ENCODE results near the gene TSPAN9.

Gene TSPAN9

DNA sequence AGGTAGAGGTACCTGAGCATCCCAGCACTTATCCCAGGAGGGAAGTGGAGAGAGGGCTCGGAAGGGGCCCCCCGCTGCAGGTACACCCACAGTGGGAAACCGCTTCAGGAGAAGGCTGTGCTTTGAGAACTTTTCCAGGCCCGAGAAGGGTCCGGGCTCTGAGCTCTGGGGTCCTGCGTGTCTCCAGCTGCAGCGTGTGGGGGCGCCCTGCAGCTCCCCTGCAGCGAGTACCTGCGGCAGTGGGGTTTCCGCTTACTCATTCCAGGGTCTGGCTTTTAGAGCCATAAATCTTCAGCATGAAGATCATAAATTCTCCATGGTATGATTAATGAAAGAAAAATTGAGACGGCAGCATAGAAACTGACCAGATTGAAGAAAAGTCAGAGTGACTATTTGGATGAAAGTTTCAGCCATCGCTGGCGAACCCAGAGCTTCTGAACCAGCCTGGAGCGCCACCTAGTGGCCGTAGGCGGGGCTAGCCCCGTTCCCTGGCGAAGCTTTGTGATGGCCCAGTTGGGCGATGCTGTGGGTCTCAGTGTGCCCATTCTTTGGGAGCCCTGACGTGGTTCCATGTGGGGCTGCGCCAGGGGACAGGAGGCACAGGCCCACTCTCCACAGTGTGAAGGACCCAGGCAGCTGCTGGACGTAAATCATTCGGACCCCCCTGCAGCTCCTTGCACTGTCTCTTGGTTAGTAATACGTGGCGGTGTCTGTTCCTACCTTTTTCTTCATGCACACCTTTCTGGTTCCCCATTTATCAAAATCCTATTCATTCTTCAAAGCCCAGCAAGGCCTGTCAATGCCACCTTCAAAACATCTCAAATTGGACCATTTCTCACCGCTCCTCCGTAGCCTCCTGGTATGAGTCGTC is 198.2 kb downstream of the TSPAN9 start:
- DNase-seq (ENCODE audit: low read depth) = peak; percentile 58

DNA sequence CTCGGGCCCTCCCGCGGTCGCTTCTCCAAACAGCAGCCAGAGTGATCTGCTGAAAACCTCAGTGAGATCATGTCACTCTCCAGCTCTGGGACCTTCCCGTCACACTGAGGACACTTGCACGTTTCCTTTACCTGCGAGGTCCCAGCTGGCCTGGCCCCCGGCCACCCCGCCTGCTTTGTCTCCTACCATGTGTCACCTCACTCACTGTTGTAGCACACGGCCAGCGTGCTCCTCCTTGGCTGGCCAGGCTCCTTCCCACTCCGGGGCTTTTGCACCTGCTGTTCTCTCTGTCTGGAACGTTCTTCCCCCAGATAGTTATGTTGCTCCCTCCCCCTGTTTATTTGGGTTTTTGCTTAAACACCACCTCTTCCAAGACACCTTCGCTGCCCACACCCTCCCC is 199.0 kb downstream of the TSPAN9 start:
- no peak for DNase-seq (ENCODE audit: low read depth)

DNA sequence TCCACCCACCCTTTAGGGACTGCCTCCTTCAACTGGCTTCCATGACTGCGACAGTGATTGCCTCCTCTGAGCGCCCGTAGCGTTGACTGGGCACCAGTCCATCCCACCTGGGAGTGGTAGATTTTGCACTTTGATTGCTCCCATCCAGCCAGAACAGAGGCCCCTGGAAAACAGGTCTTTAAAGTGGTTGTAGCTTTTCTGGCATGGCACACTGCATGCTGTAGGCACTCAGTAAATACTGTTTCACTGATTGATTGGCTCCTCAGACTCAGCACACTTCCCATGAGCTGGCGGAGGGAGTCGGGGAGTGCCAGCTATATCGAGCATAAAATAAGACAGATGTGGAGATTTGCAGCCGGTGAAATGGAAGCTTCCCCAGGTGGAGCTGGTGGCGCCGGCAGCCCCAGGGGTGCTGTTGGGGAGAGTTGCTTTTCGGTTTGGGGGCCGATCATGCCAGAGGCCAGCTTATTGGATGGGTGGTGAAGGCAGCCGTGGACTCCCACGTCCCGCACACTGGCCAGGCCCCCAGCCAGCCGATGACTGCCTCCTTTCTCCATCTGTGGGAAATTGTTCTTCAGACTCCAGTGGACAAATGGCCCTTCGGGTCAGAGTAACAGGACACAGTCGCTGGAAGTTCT is 200.2 kb downstream of the TSPAN9 start:
- DNase-seq (ENCODE audit: low read depth) = no peak

DNA sequence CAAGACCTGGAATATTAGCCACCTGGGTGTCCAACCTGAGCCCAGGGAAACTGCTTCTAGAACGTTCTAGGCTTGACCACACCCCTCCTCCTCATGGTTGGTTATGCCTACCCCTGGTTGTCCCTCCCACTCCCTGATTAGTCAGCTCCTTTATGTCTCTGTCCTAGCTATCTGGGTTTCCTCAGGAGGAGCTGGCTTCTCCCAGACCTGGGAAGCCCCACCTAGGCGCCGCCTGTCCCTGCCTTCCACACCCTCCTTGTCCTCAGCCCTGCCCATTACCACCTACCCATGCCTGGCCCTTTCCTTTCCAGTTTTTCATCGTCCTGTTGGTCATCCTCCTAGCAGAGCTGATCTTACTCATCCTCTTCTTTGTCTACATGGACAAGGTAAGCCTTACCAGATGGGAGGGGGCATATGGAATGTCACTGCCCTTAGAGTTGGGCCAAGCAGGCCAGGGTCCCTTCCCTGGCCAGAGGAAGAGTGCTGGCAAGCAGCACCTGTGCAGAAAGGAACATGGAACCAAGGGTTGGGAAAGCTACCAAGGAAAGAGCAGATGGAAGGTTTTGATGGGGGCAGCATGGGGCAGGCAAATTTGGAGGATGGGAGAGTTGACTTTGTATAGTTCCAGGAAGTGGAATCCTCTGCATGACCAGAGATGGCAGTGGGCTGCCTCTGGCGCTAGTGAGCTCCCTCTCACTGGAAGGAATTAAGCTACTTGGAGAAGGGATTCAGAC is 201.7 kb downstream of the TSPAN9 start:
- DNase-seq (ENCODE audit: low read depth) = no peak

DNA sequence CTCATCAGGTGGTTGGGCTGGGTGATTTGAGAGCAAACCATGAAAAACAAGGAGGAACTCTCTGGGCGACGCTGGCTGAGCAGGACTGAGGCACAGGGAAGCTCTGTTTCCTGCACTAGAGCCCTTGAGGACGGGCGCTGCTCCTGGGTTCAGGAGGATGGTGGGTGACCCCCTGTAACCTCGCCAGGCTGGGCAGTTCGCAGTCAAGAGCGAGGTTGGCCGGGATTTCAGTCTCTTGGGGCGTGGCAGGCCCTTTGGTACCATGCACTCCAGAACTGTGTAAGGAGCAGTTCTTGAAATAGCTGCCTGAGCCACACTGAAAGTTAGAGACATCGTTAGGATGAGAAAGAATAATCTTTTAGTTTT is 202.2 kb downstream of the TSPAN9 start:
- no peak for DNase-seq (ENCODE audit: low read depth)

DNA sequence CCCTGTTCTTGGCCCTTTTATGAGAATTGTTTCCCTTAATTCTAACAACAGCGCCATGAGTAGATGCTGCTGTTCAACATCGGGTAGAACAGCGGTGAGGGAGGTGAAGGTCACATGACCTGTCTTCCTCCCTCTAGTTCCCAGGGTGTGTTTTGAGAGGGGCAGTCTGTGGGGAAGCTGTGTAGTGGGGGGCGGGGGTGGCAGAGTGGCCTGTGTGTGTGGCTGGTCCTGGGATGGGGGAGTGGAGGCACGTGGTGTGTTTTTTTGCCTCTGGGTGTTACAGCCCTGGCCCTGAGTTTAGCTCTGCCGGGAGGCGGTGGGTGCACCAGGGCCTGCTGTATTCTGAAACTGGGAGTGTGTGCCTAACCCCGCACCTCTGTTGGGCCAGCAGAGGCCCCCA is 202.7 kb downstream of the TSPAN9 start:
- no peak for DNase-seq (ENCODE audit: low read depth)

DNA sequence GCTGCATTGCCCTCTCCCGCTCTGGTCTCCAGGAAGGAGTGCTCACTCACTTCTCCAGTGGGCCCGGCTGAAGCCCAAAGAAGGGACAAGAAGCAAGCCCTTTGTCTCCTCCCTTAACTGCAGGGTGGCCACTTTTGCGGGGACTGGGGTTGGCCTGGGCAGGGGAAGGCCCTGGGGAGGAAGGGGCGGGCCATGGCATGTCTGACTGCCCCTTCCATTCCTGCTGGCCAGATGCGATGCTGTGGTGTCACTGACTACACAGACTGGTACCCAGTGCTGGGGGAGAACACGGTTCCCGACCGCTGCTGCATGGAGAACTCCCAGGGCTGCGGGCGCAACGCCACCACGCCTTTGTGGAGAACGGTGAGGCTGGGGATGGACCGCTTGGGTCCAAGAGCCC is 203.8 kb downstream of the TSPAN9 start:
- DNase-seq (ENCODE audit: low read depth) = no peak

DNA sequence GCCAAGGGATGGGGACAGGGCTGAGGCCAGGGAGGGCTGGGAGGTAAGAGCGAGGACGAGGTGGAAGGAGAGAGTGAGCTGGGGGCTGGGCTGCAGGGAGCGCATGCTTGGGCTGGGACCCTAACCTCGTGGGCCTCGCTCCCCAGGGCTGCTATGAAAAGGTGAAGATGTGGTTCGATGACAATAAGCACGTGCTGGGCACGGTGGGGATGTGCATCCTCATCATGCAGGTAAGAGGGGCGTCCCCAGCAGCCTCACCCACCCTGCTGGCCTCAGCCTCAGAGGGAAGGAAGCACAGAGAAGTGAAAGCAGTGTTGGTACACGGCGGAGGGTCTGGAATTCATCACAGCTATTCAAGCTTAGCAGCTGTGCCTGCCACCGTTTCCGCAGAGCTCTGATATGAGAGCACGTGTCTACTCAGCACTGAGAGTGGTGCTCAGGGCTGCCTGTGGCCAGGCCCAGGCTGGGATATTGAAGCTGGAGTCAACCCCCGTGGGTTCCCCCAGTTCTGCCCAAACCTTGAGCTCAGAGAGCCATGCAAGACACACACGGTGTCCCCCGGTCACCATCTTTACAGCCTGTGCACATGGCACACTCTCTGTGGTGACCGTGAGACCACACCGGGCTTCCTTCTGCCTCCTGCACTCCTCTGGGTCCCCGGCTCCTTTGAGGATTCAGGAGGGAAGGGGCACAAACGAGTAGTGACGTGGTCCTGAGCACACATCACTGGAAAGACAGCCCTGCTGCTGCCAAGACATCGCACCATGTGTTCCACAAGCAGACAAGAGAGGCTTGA is 204.6 kb downstream of the TSPAN9 start:
- no peak for DNase-seq (ENCODE audit: low read depth)

DNA sequence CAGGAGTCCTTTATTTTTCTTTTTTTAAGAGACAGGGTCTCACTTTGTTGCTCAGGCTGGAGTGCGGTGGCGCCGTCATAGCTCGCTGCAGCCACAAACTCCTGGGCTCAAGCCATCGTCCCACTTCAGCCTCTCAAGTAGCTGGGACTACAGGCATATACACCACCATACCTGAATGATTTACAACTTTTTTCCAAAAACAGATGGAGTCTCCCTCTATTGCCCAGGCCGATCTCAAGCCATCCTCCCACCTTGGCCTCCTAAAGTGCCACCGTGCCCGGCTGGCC is 205.1 kb downstream of the TSPAN9 start:
- no peak for DNase-seq (ENCODE audit: low read depth)

DNA sequence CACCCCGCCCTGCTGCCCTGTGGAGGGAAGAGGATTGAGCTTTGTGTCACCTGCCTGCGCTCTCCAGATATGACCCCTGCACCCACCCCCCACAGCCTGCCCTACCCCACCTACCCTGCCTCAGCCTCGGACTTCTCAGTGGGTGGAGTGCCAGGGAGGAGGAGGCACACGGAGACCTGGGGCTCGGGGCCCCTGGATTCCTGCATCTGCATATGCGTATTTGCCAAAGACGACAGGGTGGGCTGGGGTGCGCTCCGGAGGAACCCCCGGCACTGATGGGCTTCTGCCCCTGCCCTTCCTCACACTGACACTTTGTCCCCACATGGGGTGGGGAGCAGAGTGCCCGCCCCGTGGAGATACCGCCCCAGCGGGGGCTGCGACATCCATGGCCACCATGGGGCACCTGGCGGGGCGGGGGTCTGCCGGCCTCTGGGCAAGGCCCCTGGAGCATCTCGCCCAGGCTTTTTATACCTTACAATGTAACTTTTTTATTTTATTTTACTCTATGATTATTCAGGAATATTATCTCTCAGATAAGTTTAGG is 206.0 kb downstream of the TSPAN9 start:
- DNase-seq (ENCODE audit: low read depth) = no peak

DNA sequence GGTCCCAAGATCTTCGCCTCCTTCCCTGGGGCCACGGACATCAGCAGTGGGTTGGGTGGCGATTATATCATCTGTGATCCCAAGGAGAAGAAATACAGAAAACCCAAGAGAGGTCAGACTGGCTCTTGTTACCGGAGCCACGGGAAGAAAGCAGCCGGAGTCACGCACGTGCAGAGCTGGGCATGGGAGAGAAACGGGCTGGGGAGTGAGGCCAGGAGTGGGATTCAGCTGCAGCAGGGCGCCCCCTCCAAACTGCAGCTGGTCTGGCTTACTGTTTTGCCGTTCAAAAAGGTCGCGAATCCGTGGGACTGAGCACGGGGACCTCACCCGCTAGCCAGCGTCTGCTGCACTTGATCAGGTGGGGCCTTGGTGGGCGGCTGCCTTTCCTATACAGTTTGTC is 207.2 kb downstream of the TSPAN9 start:
- DNase-seq (ENCODE audit: low read depth) = no peak

DNA sequence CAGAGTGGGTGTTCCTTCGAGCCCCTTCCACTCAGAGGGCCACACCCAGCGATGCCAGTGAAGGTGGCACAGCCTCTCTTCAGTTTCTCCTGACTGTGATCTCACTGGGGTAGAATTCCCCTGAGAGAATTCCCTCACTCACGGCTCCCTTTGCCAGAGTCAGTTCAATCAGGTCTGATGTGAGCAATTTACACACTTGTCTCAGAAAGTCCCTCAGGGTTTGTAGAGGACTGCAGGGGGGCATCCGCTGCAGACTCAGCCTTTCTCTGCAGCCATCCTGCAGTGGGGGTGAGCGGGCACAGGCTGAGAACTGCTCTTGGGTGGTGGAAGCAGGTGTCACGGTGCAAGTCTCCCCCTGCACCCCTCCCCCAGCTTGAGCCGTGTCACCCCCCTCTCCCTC is 208.4 kb downstream of the TSPAN9 start:
- DNase-seq (ENCODE audit: low read depth) = no peak

DNA sequence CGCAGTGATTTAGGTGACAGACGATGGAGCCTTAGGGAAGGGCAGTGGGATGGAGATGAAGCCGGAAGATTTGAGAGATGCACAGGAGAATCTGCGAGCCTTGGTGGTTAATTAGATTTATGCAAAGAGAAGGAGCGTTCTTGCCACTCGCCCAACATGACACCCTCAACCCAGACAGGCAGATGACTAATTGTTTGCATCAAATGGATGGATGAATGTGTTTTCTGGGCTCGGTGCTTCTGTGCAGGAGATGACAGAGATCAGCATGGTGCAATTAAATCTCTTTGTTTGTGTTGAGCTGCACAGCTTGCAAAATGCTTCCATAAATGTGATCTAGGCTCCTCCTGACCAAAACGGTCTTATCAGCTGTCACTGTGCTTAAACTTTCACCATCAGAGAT is 211.5 kb downstream of the TSPAN9 start:
- no peak for DNase-seq (ENCODE audit: low read depth)

DNA sequence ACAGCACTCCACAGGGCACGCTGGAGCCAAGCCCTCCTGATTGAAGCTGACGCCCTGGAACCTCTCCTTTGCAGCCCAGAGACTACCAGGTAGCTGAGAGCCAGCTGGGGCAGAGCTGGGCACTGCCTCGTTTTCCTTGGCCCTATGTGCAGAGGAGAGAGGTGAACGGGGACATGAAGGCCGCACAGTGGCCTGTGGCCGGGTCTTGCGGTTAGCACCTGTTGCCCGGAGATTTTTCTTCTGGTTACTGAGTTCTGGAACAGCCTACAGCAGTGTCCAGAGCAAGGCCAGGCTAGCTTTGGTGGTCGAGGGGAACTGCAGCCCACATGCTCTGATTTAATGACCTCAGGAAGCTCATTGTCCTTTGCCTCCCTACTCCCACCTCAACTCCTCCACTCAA is 212.5 kb downstream of the TSPAN9 start:
- DNase-seq (ENCODE audit: low read depth) = no peak

DNA sequence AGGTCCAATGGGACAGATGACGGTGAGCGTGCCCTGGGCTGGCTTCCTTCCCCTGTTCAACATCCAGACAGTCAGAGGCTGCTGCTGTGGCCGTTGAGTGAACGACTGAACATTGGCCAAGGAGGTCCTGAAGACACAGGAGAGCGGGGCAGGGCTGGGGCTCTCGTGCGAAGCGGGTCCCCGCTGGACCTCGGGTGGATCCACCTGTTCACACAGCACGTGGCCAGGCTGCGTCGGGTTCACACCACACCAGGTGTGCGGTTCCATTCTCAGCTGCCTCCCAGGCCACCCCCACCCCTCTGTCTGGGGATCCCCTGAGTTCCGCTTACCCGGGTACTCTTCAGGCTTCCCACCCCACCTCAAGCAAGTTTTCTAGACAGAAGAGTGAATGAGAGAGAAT is 214.8 kb downstream of the TSPAN9 start:
- DNase-seq (ENCODE audit: low read depth) = no peak

DNA sequence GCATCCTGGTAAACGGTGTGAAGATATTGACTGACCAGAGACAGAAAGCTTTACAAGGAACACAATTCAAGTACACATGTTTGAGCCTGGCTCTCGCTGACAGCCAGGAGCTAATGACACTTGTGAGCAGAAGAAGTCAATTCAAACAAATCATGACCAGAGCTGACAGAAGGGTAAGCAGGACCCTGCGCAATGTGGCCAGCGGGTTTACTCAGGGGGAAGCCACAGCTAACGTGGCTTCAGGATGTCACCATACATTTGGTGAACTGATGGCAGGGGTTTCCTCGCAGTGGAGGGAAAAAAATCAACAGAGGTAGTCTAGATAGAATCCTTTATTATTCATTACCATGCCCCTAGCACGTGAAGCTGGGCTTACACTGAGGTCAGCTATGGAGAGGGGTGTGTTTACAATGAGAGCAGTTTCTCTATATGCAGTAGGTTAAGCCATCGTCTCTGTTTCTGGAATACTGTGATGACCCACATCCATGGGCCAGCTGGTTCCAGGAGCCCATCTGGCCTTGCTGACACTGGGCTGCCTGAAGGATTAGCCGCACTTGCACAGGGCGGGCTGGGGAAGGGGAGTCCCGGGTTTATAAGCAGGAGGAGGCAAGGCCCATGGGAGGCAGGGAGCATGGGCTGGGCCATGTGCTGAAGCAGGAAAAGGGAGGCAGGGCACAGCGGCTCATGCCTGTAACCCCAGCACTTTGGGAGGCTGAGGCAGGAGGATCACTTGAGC is 215.7 kb downstream of the TSPAN9 start:
- DNase-seq (ENCODE audit: low read depth) = no peak

DNA sequence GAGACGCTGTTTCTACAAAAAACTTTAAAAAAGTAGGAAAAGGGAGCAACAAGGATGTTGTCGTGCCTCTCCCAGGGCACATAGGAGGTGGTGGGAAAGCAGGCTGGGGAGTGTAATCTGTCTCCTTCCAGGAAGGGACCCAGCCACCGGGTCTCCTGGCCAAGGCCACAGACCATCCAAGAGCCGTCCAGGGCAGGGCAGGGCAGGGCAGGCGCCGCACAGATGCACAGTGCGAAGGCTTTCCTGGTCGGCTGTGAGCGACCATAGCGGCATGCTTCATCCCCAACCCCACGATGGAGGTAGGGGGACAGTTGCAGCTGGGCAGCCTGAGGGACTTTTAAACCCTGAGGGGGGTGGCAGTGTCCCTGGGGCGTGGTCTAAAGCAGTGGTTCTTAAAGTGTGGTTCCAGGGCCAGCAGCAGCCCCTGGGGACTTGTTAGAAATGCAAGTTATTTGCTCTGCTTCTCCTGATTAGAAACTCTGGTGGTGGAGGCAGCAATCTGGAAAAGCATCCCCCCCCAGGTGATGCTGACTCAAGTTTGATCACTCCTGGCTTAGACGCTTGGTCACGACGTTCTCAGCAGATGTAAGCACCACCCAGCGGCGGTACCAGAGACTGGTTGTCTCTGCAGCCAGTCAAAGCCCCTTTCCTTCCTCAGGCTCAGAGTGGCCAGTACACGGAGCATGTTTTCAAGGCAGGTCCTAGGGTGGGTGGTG is 216.4 kb downstream of the TSPAN9 start:
- no peak for DNase-seq (ENCODE audit: low read depth)

DNA sequence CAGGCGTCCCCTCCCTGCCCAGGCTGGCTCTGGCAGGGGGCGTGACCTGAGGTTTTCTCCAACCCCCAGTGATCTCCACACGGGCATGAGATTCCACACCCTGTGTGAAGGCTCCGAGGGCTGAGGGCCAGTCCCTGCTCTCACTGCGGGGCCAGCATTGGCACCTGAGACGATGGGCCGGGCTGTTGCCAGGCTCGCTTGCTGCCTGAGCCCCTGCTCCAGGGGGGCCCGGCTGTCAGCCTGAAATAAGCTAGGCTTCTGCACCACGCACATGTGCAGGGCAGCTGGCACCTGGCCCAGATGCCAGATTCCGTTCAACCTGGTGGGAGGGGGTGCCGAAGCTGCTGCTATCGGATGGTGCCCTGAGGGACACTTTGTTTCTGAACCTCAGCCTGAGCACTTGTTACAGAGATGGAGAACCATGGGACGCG is 217.3 kb downstream of the TSPAN9 start:
- no peak for DNase-seq (ENCODE audit: low read depth)

DNA sequence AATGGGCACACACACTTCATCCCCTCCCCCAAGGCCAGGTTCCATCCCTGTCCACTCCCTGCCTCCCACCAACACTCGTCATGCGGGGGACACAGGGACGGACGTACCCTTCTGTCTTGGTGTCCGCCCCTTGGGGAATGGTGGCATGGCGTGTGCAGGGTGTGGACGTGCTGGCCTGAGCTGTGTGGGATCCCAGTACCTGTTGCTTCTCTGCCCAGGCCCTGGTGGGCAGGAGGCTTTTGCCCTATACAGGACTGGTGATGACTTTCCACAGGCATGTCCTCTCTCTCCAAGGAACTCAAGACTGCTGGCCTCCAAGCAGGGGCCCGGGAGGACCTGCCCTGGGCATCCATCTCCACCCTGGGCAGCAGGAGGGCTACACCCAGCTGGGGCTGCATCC is 218.0 kb downstream of the TSPAN9 start:
- DNase-seq (ENCODE audit: low read depth) = no peak

DNA sequence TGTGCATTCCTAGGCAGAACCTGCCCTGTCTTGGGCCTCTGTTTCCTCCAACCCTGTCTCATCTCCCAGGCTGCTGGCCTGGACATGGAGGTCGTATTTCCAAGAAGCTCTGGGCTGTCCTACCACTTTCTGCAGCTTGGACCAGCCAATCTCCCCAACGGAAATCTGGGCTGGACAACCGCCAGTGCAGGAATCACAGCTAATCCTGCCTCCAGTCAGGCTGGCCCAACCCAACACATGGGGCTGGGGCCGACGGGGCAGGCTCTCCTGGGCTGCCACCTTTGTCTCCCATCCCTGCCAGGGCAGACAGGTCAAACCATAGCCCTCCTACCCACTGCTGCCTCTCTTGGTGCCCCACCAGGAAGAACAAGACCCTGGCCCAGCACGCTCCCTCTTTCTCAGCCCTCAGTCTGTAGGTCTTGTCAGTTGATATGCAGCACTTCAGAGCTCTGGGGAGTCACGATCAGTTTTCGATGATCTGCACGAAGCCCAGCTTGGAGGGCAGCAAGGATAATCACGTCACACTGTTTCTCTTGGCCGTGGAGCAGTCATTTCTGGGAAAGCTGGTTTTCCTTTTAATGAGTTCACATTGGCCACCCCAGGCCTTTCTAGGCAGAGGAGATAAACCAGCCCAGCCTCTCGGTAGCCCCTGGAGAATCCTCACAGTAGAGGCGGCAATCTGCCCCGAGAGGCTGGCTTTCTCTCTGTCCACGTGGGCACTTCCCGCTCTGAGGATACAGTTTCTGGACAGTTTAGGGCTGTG is 218.6 kb downstream of the TSPAN9 start:
- no peak for DNase-seq (ENCODE audit: low read depth)

All from activated T-cell treated with anti-CD3 and anti-CD28 coated beads for 1 hour (primary cell).